ENCODE measurements around the gene FSCN2. TPM values are rescaled to one million over a fixed set of nuclear protein-coding genes. Genes with fewer than 3 reads are reported as not detected.

Gene FSCN2
- total and polyA plus RNA-seq, 8 donors: 2.5 to 15.3 (median 10.7) TPM

GRCh38 chr17:81543339-81543675 lies 15.1 kb downstream of the FSCN2 start:
- Histone ChIP-seq H3K4me3 (no peak overlapping the region), H3K9me3 (no peaks in the 10 kb centered on the region), H3K27ac (no peak overlapping the region), H3K4me1 (peaks cover 0 to 3% (median 0%) of the 10 kb centered on the region in 3 donors), H3K27me3 (no peaks in the 10 kb centered on the region), H3K36me3 (peaks cover 0 to 34% (median 7%) of the 10 kb centered on the region in 3 donors)
- FAIRE-seq (no peak), DNase-seq (peak in 1 of 6 donors; percentile 59), ATAC-seq (peak in 1 of 4 donors; percentile 1)
- 91 to 93% methylated on average over 14 of the region's 14 CpGs for WGBS, 2 donors
- intact Hi-C loops (cut with DNase I): loop anchor here in 1 of 3 donors (5.0 kb wide), 1 partner anchor 296 kb away; no protein-coding TSS in a partner anchor
- TF ChIP-seq CTCF (IDR thresholded peaks at IDR 0.05): no peak

- intact Hi-C loops (cut with DNase I): loop anchor here in 1 of 3 donors (5.0 kb wide), 1 partner anchor 296 kb away; no protein-coding TSS in a partner anchor
- ATAC-seq (peak in 1 of 4 donors; percentile 0), DNase-seq (peak in 4 of 6 donors; percentile 32 to 71 (median 52)), FAIRE-seq (no peak)
- H3K4me1 ChIP-seq: no peaks in the 10 kb centered on the region
- peaks cover 0 to 34% (median 7%) of the 10 kb centered on the region in 3 donors for H3K36me3 ChIP-seq
- no peaks in the 10 kb centered on the region for H3K9me3 ChIP-seq
- no peak for TF ChIP-seq CTCF (IDR thresholded peaks at IDR 0.05)
- WGBS, 2 donors: 96 to 97% methylated on average over 15 of the region's 15 CpGs
- no peaks in the 10 kb centered on the region for H3K27me3 ChIP-seq
- no peak overlapping the region for H3K27ac ChIP-seq
- H3K4me3 ChIP-seq: no peak overlapping the region
These were observed 15.6 kb downstream of the FSCN2 start for GRCh38 chr17:81543756-81544155.

GRCh38 chr17:81544281-81544974 lies 16.3 kb downstream of the FSCN2 start:
- intact Hi-C loops (cut with DNase I): loop anchor here in 1 of 3 donors (5.0 kb wide), 1 partner anchor 297 kb away; no protein-coding TSS in a partner anchor
- no peak overlapping the region for H3K4me3 ChIP-seq
- H3K9me3 ChIP-seq: no peaks in the 10 kb centered on the region
- FAIRE-seq (no peak), DNase-seq (peak in 4 of 6 donors; percentile 38 to 70 (median 51)), ATAC-seq (peak in 1 of 4 donors; percentile 1)
- no peak for TF ChIP-seq CTCF (IDR thresholded peaks at IDR 0.05)
- no peaks in the 10 kb centered on the region for H3K27me3 ChIP-seq
- H3K36me3 ChIP-seq: peaks cover 0 to 34% (median 7%) of the 10 kb centered on the region in 3 donors
- no peaks in the 10 kb centered on the region for H3K4me1 ChIP-seq
- no peak overlapping the region for H3K27ac ChIP-seq
- 89 to 90% methylated on average over 15 to 16 of the region's 16 CpGs for WGBS, 2 donors

GRCh38 chr17:81545160-81545949 lies 17.2 kb downstream of the FSCN2 start:
- FAIRE-seq (no peak), DNase-seq (peak in 4 of 6 donors; percentile 38 to 68 (median 48)), ATAC-seq (no peak)
- no peak for TF ChIP-seq CTCF (IDR thresholded peaks at IDR 0.05)
- WGBS, 2 donors: 89 to 90% methylated on average over 24 of the region's 24 CpGs
- Histone ChIP-seq H3K4me1 (no peaks in the 10 kb centered on the region), H3K36me3 (peaks cover 0 to 28% (median 7%) of the 10 kb centered on the region in 3 donors), H3K27ac (no peak overlapping the region), H3K9me3 (no peaks in the 10 kb centered on the region), H3K4me3 (no peak overlapping the region), H3K27me3 (no peaks in the 10 kb centered on the region)
- intact Hi-C loops (cut with DNase I): no loop called here

All from pancreas (tissue), 10 donors.